NCI-H2171 (cell line): ENCODE measurements around the gene SMCO3.

ENCODE experiments used
- DNase-seq: peaks from one replicate; lab custom pipeline; 2025; lab: John Stamatoyannopoulos, UW

The SMCO3 gene

DNA sequence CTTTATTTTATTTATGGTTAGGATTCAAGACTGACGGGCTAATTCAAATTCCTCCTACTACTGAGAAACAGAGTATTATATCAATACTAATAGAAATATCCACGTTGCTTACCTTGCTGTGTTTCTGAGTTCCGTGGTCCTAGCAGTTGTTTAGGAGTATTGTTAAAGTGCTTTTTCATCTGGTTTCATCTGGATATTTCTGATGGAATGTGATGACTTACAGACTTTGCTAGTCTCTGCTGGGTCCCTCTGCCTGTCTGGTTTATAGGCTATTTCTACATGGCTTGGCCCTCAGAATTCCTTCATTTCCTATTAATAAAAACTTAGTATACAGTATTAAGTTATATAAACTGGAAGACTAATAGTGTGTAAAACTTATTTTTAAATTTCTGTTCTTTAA, at the start of gene SMCO3:
SMCO3 (minus strand) TSS at position 169 of the 400 bp plus-strand sequence. CDS start 7,502 bp downstream, outside the sequence.
- no peak for DNase-seq

DNA sequence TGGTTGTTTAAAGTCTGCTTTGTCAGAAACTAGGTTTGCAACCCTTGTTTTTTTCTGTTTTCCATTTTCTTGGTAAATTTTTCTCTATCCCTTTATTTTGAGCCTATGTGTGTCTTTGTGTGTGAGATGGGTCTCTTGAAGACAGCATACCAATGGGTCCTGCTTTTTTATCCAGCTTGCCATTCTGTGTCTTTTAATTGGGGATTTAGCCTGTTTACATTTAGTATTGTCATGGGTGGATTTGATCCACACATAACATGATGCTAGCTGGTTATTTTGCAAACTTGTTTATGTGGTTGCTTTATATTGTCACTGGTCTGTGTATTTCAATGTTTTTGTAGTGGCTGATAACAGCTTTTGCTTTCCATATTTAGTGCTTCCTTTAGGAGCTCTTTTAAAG, 46.5 kb upstream of the SMCO3 start:
- no peak for DNase-seq

DNA sequence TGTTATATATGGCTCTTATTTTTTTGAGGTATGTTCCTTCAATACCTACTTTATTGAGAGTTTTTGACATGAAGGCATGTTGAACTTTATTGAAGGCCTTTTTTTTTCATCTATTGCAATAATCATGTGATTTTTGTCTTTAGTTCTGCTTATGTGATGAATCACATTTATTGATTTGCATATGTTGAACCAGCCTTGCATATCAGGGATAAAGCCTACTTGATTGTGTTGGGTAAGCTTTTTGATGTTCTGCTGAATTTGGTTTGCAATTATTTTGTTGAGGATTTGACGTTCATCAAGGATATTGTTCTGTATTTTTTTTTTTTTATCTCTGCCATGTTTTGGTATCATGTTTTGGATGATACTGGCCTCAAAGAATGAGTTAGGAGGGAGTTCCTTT, 44.5 kb upstream of the SMCO3 start:
- no peak for DNase-seq

- DNase-seq, result no peak
Measured at GRCh38 chr12:14854586-14855183, 40.7 kb upstream of the SMCO3 start.

DNA sequence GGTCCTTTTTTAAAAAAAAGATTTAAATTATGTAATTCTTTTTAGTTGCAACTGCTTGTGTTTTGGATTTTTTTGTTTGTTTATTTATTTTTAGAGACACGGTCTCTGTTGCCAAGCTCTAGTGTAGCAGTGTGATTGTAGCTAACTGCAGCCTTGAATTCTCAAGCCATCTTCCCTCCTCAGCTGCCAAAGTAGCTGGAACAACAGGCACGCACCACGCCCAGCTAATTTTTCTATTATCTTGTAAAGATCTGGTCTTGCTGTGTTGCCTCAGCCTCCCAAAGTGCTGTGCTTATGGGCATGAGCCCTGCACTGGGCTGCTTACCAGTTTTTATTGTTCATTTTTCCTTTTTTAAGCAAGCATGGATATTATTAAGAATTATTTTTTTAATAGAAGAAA, 40.0 kb upstream of the SMCO3 start:
- DNase-seq, result no peak

DNA sequence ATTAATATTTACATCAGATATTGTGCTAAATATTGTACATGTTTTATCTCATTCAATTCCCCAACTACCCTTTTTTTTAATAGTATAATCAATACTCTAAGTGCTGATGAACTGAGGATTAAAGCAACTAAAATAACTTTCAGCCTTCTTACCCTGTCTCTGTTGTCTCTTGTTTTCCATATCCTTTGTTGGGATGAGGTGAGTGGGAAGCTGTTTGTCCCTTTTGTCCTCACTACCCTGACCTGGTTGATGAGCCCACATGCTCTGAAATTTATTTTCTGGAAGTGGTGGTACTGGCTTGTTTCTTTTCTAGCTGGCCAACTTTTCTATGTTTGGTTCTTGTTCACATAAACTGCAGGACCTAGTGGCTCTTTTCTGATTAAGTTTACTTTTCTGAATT, 38.9 kb upstream of the SMCO3 start:
- no peak for DNase-seq

DNA sequence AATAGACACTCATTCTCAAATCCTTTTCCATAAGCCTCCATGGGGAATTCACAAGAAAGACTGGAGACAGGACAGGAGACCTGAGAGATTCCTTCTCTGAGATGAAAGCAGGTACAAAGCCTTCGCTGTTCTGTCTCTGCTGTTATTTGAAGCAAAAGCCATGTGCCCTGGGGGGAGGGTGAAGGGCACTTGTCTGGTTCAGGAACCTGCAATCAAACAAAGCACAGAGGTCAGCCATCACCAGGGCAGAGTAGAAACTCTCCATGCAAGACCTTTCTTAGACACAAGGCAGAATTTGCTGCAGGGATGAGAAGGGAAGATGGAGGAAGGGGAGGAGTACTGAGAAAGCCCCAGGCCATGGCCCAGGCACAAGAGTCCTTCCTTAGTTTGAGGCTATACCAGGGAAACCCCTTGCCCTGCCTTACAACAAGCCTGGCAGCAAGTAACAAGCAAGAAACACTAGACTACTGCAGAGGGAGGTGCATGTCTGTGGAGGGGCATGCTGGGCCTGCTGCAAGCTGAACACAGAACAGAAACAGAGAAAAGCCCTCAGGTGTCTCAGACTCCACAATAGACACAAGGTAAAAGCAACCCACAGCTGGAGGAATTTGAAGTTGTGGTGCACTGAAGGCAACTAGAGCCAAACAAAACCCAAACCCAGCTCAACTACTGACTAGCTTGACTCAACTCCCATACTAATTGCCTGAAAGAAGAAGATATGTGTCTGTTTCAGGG, 37.1 kb upstream of the SMCO3 start:
- DNase-seq, result no peak

DNA sequence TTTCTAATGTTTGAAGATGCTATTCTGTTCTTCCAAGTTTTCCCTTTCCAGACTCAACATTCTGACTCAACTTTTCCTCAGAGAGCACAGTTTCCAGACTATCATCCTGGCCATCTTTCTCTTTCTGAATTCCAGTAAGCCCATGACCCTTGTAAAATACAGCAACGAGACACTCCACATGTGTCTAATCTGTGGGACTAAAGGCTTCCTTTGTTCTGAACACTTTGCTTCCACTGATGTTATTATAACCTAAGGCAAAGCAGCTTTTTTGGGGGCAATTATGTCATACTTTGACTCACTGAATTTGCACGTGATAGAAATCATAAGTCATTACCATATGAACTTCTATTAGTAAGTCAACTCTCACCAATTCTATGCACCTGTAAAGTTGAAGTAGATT, 35.7 kb upstream of the SMCO3 start:
- no peak for DNase-seq

GRCh38 chr12:14846876-14847580, 33.0 kb upstream of the SMCO3 start:
- no peak for DNase-seq

GRCh38 chr12:14846042-14846587, 32.1 kb upstream of the SMCO3 start:
- DNase-seq, result no peak

DNA sequence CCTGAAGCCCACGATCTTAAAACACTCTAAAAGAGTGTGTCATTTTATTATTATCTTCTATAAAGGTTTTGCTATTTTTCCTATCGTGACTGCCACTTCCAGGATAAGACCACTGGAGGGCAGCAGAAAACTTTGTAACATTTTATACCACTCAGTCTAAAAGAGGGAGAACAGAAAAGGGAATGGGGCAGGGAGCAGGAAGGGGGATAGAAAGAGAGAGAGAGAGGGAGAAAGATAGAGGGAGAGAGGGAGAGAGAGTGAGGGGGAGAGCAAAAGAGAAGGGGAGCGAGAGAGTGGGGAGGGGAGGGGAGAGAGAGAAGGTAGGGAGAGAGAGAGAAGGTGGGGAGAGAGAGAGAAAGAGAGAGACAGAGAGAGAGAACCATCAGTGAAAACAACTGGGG, 31.4 kb upstream of the SMCO3 start:
- DNase-seq, result peak; percentile 15

DNA sequence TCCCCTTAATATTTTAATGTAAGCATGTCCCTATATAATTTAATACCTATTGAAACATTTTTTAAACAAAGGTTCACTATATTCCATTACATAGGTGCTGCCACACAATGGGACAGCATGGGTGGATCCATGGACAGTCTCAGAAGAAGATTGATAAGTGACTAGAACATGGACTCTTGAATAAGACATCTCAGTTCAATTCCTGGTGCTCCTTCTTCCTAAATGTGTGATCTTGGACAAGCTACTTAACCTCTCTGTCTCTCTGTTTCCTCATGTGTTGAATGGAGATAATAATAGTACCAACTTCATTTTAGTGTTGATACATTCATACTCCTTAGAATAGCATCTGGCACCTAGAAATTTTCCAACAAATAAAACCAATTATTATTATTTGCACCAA, 30.4 kb upstream of the SMCO3 start:
- DNase-seq, result no peak

GRCh38 chr12:14843425-14843887, 29.5 kb upstream of the SMCO3 start, which contains the start of gene ART4:
Gene ART4, minus strand, starts transcription at chr12:14843526. Its CDS starts 413 bp downstream, at chr12:14843113.
- no peak for DNase-seq

DNA sequence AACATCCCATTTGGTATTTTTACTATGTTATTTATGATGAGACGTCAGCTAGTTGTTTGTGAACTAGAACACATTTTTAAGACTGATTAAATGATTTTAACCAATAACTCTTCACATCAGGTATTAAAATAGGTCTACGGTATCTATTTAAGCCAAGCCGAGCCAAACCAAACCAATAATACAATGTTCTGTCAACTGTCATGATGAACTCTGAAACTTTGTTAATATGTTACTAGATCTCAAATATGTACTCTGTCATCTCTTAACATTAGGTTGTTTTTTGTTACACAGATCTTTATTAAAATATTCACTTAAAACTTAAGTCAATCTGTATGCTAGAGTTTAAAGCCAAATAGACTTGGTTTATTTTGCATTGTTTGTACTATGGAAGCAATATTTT, 28.3 kb upstream of the SMCO3 start:
- no peak for DNase-seq

DNA sequence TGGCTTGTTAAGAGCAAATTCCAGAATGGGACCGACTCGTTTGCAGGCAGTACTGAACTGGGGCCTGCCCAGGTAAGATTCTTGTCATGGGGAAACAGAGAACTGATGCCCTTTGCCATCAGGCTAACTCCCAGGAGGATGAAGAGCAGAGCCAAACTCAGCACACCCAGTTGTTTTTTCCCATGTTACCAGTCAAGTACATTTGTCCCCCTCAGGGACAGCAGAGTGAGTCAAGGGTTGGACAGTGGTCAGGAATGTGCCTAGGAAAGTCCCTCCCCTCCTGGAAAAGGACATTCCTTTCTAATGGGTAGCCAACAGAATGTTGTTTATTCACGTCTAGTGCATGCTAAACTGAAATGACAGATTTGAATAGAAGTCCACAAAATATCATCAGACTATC, 27.8 kb upstream of the SMCO3 start:
- no peak for DNase-seq

DNA sequence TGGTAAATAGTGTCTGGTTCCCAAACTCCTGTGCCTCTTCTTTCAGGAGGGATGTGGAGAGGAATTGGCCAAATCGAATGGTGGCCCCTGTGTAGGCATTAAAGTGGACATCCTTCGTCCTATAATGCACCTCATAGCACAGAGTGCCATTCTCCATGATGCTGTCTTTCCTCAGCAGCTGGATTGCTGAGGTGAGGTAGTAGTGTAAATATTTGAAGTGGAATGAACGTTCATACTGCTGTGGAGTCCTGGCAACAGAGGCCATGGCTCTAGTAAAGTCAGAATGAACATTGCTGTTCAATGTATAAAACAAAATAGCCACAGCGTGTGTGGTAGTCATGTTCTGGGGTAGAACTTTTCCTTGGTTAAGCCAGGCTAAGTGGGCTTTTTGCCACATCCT, 26.6 kb upstream of the SMCO3 start:
- no peak for DNase-seq

DNA sequence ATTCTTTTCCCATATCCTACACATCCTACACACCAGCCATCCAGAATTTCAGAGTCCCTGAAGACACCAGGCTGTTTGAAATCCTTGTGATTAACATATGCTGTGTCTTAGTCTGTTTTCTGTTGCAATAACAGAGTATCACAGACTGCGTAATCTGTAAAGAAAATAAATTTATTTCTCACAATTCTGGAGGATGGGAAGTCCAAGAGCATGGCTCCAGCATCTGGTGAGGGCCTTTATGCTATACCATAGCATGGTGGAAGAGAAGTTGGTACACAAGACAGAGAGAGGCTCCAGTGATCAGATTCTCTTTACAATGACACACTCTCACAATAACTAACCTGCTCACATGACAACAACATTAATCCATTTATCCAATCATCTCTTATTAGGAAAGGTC, 25.3 kb upstream of the SMCO3 start:
- DNase-seq, result no peak

DNA sequence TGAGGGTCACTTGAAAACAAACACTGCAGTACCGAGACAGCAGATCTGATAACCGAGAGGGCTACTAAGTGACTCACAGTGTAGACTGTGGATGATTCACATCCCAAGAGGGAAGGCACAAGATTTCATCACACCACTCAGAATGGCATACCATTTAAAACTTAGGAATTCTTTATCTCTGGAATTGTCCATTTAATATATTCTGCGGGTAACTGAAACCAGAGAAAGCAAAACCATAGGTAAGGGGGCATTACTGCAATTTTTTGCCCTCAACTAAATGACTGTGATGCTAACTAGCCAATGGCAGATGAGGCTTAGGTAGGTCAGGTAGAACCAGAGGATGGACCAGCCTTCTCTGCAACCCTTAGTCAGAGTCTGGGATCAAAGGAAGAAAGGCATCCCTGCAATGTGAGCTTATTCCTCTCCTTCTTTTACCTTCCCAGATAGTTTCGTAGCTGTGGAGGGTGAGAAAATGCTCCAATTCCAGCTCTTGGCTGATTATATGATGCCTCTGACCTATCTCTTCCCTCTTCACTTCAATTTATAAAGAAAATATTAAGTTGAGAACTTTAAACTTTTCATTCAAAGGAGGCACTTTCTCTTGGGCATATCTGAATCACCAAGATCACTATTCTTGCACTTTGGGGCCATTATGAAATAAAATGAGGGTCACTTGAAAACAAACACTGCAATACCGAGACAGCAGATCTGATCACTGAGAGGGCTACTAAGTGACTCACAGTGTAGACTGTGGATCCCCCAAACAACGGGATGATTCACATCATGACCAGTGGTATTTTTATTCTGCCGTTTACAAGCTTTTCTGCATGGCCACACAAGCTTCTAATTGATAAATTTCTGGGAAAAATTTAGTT, 22.6 kb upstream of the SMCO3 start:
- no peak for DNase-seq

- no peak for DNase-seq
Measured at GRCh38 chr12:14834509-14834908, 20.5 kb upstream of the SMCO3 start.

- no peak for DNase-seq
Measured at GRCh38 chr12:14833952-14834351, 20.0 kb upstream of the SMCO3 start.

- no peak for DNase-seq
Measured at GRCh38 chr12:14833336-14833735, 19.4 kb upstream of the SMCO3 start.

DNA sequence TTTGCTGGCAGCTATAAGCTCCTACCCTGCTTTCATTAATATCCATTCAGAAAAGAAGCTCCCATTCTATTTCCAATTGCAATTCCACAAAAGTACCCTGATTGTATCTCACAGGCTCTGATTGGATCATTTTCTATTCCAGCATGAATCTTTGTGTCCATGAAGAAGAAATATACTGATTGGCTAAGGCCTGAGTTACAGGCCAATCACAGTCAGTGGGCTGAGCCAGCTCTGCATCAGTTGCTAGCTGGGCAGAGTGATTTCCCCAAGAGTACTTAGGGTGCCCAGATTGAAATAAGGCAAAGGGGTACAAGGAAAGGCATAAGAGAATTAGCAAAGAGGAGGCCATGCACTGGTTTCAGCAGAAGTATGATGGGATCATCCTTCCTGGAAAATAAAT, 14.9 kb upstream of the SMCO3 start:
- no peak for DNase-seq
